IMR-90 (cell line): ENCODE results near the gene RYR1. TPM values are rescaled to one million over a fixed set of nuclear protein-coding genes. Genes with fewer than 3 reads are reported as not detected.

ENCODE experiments used
- ATAC-seq: fragments of 200-7000 bp; cut with Tn5 transposase; 2 replicates; pipeline ENCODE4 v1.9.1; 2020; ENCODE audit warnings: low read depth, mild to moderate bottlenecking, moderate library complexity
- BruUV-seq: library from RNA; stranded (reverse); fragments of 400-500 nt; replicated peaks from 2 replicates; lab custom pipeline; 2021; lab: Mats Ljungman, UMichigan
- CTCF ChIA-PET: fragments of 300-600 bp; formaldehyde crosslinking; extraction: SDS; loops from one replicate; lab custom pipeline; 2021; ENCODE audit warnings: antibody characterized with exemption; lab: Yijun Ruan, JAX
- POLR2A ChIA-PET: fragments of 300-600 bp; sonication (Branson Sonifier 250); formaldehyde crosslinking; loops from one replicate; lab custom pipeline; 2022; ENCODE audit warnings: antibody characterized with exemption; ENCODE audit not compliant: unreplicated experiment; lab: Charles Lee
- DNase-seq: peaks from one replicate; pipeline ENCODE4 v3.0.0; 2013
- H2AFZ ChIP-seq: replicated peaks from 2 replicates; pipeline ENCODE3; 2013; ENCODE audit warnings: low read length, mild to moderate bottlenecking; ENCODE audit not compliant: poor library complexity
- H2AK5ac ChIP-seq: 2 replicates; pipeline ENCODE4 v1.6.1; 2013; ENCODE audit warnings: low read depth, low read length, inconsistent platforms
- H2AK9ac ChIP-seq: replicated peaks from 2 replicates; pipeline ENCODE3; 2013; ENCODE audit warnings: mild to moderate bottlenecking, low read depth, low read length, moderate library complexity; ENCODE audit not compliant: poor library complexity
- H2BK120ac ChIP-seq: 2 replicates; pipeline ENCODE4 v1.6.1; 2013; ENCODE audit warnings: low read depth, low read length, inconsistent platforms
- H2BK15ac ChIP-seq: 3 replicates; pipeline ENCODE4 v1.6.1; 2013; ENCODE audit warnings: low read depth, low read length, inconsistent platforms
- H2BK20ac ChIP-seq: 2 replicates; pipeline ENCODE4 v1.6.1; 2013; ENCODE audit warnings: low read depth, mild to moderate bottlenecking, inconsistent platforms, low read length, moderate library complexity
- H2BK5ac ChIP-seq: 2 replicates; pipeline ENCODE4 v1.6.1; 2013; ENCODE audit warnings: mild to moderate bottlenecking, low read depth, low read length, inconsistent platforms; ENCODE audit not compliant: poor library complexity, severe bottlenecking
- H3K14ac ChIP-seq: replicated peaks from 2 replicates; pipeline ENCODE4 v1.6.1; 2013; ENCODE audit warnings: low read depth, low read length, inconsistent platforms
- H3K18ac ChIP-seq: 2 replicates; pipeline ENCODE4 v1.6.1; 2013; ENCODE audit warnings: low read depth, low read length, control low read depth
- H3K23ac ChIP-seq: 2 replicates; pipeline ENCODE4 v1.6.1; 2013; ENCODE audit warnings: low read depth, low read length, inconsistent platforms
- H3K27ac ChIP-seq: 2 replicates; pipeline ENCODE4 v1.5.1; 2013; ENCODE audit warnings: mild to moderate bottlenecking, control low read depth, low read length; ENCODE audit not compliant: insufficient read depth
- H3K27me3 ChIP-seq: 2 replicates; pipeline ENCODE4 v1.6.1; 2013; ENCODE audit warnings: low read length; ENCODE audit not compliant: control insufficient read depth, insufficient read depth
- H3K36me3 ChIP-seq: 2 replicates; pipeline ENCODE4 v1.6.1; 2013; ENCODE audit warnings: low read length, mixed read lengths; ENCODE audit not compliant: control insufficient read depth, insufficient read depth
- H3K4ac ChIP-seq: 2 replicates; pipeline ENCODE4 v1.6.1; 2013; ENCODE audit warnings: low read depth, low read length, inconsistent platforms
- H3K4me1 ChIP-seq: 2 replicates; pipeline ENCODE4 v1.6.1; 2013; ENCODE audit warnings: low read length, mixed read lengths; ENCODE audit not compliant: control insufficient read depth, insufficient read depth
- H3K4me2 ChIP-seq: 2 replicates; pipeline ENCODE4 v1.6.1; 2013; ENCODE audit warnings: low read depth, mild to moderate bottlenecking, control low read depth, low read length, moderate library complexity
- H3K4me3 ChIP-seq: 2 replicates; pipeline ENCODE4 v1.5.1; 2013; ENCODE audit warnings: low read depth, mild to moderate bottlenecking, control low read depth, low read length, moderate library complexity; ENCODE audit not compliant: insufficient read depth
- H3K56ac ChIP-seq: 2 replicates; pipeline ENCODE4 v1.6.1; 2013; ENCODE audit warnings: low read length, inconsistent platforms; ENCODE audit not compliant: insufficient read depth; ENCODE audit errors: extremely low read depth
- H3K79me1 ChIP-seq, 2 experiments: 2 replicates each; pipeline ENCODE4 v1.6.1; 2013; ENCODE audit warnings: low read length in 2 of 2, inconsistent platforms in 1 of 2, low read depth in 1 of 2
- H3K9ac ChIP-seq: 2 replicates; pipeline ENCODE4 v1.6.1; 2013; ENCODE audit warnings: low read depth, low read length, control low read depth
- H3K9me1 ChIP-seq: 2 replicates; pipeline ENCODE4 v1.6.1; 2013; ENCODE audit warnings: low read length, inconsistent platforms; ENCODE audit not compliant: insufficient read depth
- H3K9me3 ChIP-seq: 2 replicates; pipeline ENCODE4 v1.6.1; 2013; ENCODE audit warnings: low read length; ENCODE audit not compliant: control insufficient read depth, insufficient read depth
- H4K20me1 ChIP-seq: 2 replicates; pipeline ENCODE4 v1.6.1; 2013; ENCODE audit warnings: low read length, inconsistent platforms; ENCODE audit not compliant: insufficient read depth
- H4K5ac ChIP-seq: 2 replicates; pipeline ENCODE4 v1.6.1; 2013; ENCODE audit warnings: mild to moderate bottlenecking, low read depth, low read length, control low read depth
- H4K8ac ChIP-seq, 2 experiments: 2 replicates each; pipeline ENCODE4 v1.6.1; 2013; ENCODE audit warnings: low read depth in 2 of 2, low read length in 2 of 2, control low read depth in 1 of 2, inconsistent platforms in 1 of 2
- H4K91ac ChIP-seq: 2 replicates; pipeline ENCODE4 v1.6.1; 2013; ENCODE audit warnings: low read depth, low read length, inconsistent platforms; ENCODE audit not compliant: insufficient read depth
- MXI1 ChIP-seq: IDR thresholded peaks from 2 replicates; pipeline ENCODE4 v1.6.1; 2012; ENCODE audit warnings: low read depth, mild to moderate bottlenecking, low read length, moderate library complexity, borderline replicate concordance
- SMC3 ChIP-seq: fragments of 150-350 bp; IDR thresholded peaks from 2 replicates; pipeline ENCODE4 v1.6.1; 2016; ENCODE audit warnings: low read depth, mild to moderate bottlenecking, antibody characterized with exemption, low read length, moderate library complexity
- WGBS, 2 experiments: methylation state at CpG; one replicate each; pipeline versions ENCODE4 v1.1.5 to v1.1.7; 2013; ENCODE audit warnings: missing lambda C conversion rate in 2 of 2; ENCODE audit not compliant: insufficient read length in 1 of 2; ENCODE audit errors: extremely low coverage in 2 of 2; 5-methylcytosine and 5-hydroxymethylcytosine counted together
- dilution Hi-C: fragments of 300-500 bp; cut with HindIII; formaldehyde crosslinking; loops from one replicate; pipeline ENCODE4 v1.14.3; 2018; ENCODE audit warnings: low sequenced_read_pairs; ENCODE audit not compliant: unreplicated experiment
- in situ Hi-C: fragments of 300-500 bp; cut with MboI; formaldehyde crosslinking; loops from 3 replicates; pipeline ENCODE4 v1.14.3; 2019; ENCODE audit warnings: low sequenced_read_pairs, inconsistent platforms, mixed read lengths
- intact Hi-C: fragments of 100-400 bp; cut with micrococcal nuclease; formaldehyde crosslinking; loops from 2 replicates; pipeline ENCODE4 v1.10.0; 2022
- polyA plus RNA-seq, 3 experiments: library from polyadenylated mRNA; depleted of rRNA; stranded (reverse); fragments of >200 nt; gene quantifications; 2 replicates each; pipeline ENCODE4 v1.2.3, GENCODE V29; 2012; ENCODE audit warnings: low replicate concordance in 1 of 3
- total RNA-seq: library from RNA; depleted of rRNA; stranded (reverse); fragments of >200 nt; gene quantifications from 2 replicates; pipeline ENCODE4 v1.2.3, GENCODE V29; 2012
- TF ChIP-seq, protein P1 (sequence below): fragments of 150-350 bp; IDR thresholded peaks from 2 replicates; pipeline ENCODE4 v1.6.1; 2016; ENCODE audit warnings: low read depth, mild to moderate bottlenecking, low read length, moderate library complexity, borderline replicate concordance

RYR1 gene
- total and polyA plus RNA-seq, 2 of the 4 experiments (the other 2 are of a cell fraction): not detected

DNA sequence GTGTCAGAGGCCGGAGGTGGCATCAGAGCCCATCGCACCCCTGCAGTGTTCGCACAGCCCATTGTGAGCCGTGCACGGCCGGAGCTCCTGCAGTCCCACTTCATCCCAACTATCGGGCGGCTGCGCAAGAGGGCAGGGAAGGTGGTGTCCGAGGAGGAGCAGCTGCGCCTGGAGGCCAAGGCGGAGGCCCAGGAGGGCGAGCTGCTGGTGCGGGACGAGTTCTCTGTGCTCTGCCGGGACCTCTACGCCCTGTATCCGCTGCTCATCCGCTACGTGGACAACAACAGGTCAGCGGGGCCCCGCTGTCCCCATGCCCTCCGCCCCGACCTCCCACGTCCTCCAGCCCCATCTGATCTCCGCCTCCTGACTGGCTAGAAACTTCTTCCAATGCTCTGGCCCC lies 85.7 kb downstream of the RYR1 start:
- CTCF ChIA-PET: no interaction called here
- Histone ChIP-seq H3K27me3 (peaks cover 12% of the 10 kb centered on the region; the same call in 1 of the 2 replicates), H3K4me2 (no peak overlapping the region), H3K9ac (no peak overlapping the region), H4K8ac (no peak overlapping the region), H3K4me3 (no peak overlapping the region), H3K4me1 (no peaks in the 10 kb centered on the region), H2AFZ (no peak overlapping the region), H3K14ac (no peak overlapping the region), H3K27ac (no peak overlapping the region), H4K91ac (no peak overlapping the region), H2BK20ac (no peak overlapping the region), H3K9me3 (no peaks in the 10 kb centered on the region), H3K36me3 (no peaks in the 10 kb centered on the region), H3K79me1 (no peaks in the 10 kb centered on the region), H2BK15ac (no peak overlapping the region), H2AK9ac (no peak overlapping the region), H4K20me1 (no peaks in the 10 kb centered on the region), H2AK5ac (no peak overlapping the region), H3K18ac (no peak overlapping the region), H2BK5ac (no peak overlapping the region), H3K9me1 (no peaks in the 10 kb centered on the region), H3K23ac (no peak overlapping the region), H2BK120ac (no peak overlapping the region), H3K56ac (no peak overlapping the region), H4K5ac (no peak overlapping the region), H3K4ac (no peak overlapping the region)
- intact Hi-C loops (loop anchor here (10.0 kb wide), 1 partner anchor 284 kb away; no protein-coding TSS in a partner anchor), in situ Hi-C loops (no loop called here), dilution Hi-C loops (no loop called here)
- 90% methylated on average over 2 of the region's 26 CpGs; no CpG with 5 or more reads in 1 of the 2 experiments for WGBS, 2 experiments
- no peak for DNase-seq
- POLR2A ChIA-PET: no interaction called here
- TF ChIP-seq MXI1: no peak
- TF ChIP-seq, protein P1, sequence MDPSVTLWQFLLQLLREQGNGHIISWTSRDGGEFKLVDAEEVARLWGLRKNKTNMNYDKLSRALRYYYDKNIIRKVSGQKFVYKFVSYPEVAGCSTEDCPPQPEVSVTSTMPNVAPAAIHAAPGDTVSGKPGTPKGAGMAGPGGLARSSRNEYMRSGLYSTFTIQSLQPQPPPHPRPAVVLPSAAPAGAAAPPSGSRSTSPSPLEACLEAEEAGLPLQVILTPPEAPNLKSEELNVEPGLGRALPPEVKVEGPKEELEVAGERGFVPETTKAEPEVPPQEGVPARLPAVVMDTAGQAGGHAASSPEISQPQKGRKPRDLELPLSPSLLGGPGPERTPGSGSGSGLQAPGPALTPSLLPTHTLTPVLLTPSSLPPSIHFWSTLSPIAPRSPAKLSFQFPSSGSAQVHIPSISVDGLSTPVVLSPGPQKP: no peak
- no peak for TF ChIP-seq SMC3
- ATAC-seq: no peak
- no TSS peak for BruUV-seq
